ENCODE data around the gene RELCH.

DNA sequence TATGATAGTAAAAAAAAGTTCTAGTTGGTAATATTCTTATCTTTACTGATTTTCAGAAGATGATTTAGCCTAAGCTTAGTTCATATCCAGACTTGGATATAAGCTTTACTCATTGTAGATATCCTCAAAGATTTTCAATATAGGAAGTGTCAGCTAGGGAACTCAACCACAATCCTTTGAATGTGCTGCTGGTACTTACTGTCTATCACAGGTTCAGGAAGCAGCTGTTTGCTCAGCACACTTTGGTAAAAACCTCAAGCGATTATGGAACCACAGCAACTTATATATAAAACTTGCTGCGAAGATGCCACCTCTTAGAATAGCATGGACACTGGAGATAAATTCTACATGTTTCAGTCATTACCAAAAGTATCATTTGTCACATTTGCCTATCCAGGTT is 77.9 kb downstream of the RELCH start:
- TF ChIP-seq CTCF (IDR thresholded peaks at IDR 0.05; ENCODE audit: insufficient read depth, low read depth, low read length) (no peak), EZH2 (IDR thresholded peaks at IDR 0.05; ENCODE audit: insufficient read depth, low read length) (no peak)

Data from astrocyte (in vitro differentiated cells and primary cell).